ENCODE measurements around the gene TEX44.

The TEX44 gene

GRCh38 chr2:231634951-231635875, 42.5 kb downstream of the TEX44 start:
- DNase-seq: no peak

DNA sequence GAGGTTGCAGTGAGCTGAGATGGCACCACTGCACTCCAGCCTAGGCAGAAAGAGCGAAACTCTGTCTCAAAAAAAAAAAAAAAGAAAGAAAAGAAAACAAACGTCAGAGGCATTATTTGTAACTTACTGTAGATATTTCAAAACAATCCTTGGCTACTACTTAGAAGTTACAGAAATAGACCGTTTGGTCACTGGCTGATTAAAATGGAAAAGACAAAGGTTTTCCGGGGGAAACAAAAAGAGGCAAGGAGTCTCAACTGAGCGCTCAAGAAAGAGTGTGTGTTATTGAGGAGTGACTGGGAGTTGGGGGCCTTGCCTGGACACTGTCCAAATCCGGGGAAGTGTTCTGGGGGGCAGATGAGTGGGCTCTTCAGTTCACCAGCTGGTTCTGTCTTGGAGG, 47.6 kb downstream of the TEX44 start:
- no peak for DNase-seq

DNA sequence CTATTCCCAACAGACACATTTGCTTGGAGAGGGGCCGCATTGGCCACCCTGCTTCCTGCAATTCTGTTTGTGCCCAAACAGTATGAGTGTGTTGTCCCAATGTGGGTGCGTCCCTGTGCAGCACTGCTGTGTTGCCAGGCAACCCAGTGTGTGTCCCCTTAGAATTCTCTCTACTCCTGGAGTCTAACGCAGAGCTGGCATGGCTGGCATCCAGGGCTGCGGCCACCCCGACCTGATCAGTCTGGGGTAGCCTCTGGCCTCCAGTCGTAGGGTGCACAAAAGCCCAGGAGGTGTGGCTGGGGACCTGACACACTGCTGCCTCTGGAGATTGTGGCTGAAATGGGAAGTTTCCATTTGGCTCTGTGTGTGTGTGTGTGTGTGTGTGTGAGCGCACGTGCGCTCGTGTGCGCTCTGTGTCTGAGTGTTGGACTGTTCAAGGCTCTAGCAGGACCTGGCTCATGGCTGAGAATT, 48.0 kb downstream of the TEX44 start:
- no peak for DNase-seq

GRCh38 chr2:231642631-231643494, 50.2 kb downstream of the TEX44 start:
- peak; percentile 80 for DNase-seq

GRCh38 chr2:231643495-231643888, 50.8 kb downstream of the TEX44 start:
- DNase-seq: no peak
